ENCODE measurements around the gene ARFGAP1.

DNA sequence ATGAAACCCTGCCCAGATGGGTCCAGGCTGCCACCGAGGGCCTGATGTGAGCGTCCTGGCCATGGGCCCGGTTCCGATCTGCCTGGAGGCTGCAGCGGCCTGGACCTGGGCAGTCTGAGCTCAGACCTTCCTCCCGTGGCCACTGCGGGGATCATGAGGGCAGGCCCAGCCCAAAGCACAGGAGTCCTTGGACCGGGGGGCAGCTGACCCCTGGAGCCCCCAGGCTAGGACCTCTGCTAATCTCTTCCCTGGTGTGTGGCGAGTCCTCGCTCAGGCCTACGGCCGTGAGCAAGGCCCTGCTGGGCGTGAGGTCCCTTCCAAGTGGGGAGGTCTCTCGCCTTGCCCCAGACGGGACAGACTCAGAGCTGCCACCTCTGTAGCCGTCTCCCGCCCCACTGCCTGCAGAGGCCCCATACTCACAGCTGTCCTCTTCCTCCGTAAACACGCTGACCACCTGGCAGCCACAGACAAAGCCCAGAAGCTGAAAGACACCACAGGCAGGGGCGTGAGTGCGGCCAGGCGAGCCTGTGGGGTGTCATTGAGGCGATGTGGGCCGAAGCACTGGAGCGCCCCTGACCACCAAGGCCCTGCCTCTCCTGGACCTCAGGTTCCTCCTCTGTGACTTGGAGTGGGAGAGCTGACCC, 28.9 kb upstream of the ARFGAP1 start:
- no peak for TF ChIP-seq BACH2 (CRISPR knock-in tag; IDR thresholded peaks at IDR 0.05; ENCODE audit: borderline replicate concordance)
- TF ChIP-seq, protein P1, sequence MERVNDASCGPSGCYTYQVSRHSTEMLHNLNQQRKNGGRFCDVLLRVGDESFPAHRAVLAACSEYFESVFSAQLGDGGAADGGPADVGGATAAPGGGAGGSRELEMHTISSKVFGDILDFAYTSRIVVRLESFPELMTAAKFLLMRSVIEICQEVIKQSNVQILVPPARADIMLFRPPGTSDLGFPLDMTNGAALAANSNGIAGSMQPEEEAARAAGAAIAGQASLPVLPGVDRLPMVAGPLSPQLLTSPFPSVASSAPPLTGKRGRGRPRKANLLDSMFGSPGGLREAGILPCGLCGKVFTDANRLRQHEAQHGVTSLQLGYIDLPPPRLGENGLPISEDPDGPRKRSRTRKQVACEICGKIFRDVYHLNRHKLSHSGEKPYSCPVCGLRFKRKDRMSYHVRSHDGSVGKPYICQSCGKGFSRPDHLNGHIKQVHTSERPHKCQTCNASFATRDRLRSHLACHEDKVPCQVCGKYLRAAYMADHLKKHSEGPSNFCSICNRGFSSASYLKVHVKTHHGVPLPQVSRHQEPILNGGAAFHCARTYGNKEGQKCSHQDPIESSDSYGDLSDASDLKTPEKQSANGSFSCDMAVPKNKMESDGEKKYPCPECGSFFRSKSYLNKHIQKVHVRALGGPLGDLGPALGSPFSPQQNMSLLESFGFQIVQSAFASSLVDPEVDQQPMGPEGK (CRISPR knock-in tag; IDR thresholded peaks at IDR 0.05; ENCODE audit: borderline replicate concordance): no peak
- TF ChIP-seq CSDC2 (CRISPR knock-in tag; IDR thresholded peaks at IDR 0.05): no peak
- no peak for TF ChIP-seq SNAI2 (CRISPR knock-in tag; IDR thresholded peaks at IDR 0.05)
- TF ChIP-seq ESRRG (CRISPR knock-in tag; IDR thresholded peaks at IDR 0.05): no peak
